Caco-2 (cell line): Measurements from ENCODE around the gene LSM14B. TPM values are rescaled to one million over a fixed set of nuclear protein-coding genes. Genes with fewer than 3 reads are reported as not detected.

ENCODE experiments used
- BruUV-seq: library from RNA; stranded (reverse); fragments of 400-500 nt; replicated peaks from 2 replicates; lab custom pipeline; 2021; lab: Mats Ljungman, UMichigan
- CTCF ChIA-PET: fragments of 300-600 bp; sonication (Branson Sonifier 250); formaldehyde crosslinking; loops from one replicate; lab custom pipeline; 2022; ENCODE audit warnings: antibody characterized with exemption; lab: Charles Lee
- POLR2A ChIA-PET: fragments of 300-600 bp; sonication (Branson Sonifier 250); formaldehyde crosslinking; loops from one replicate; lab custom pipeline; 2022; ENCODE audit warnings: antibody characterized with exemption; lab: Charles Lee
- DNase-seq, 2 experiments: peaks; one replicate each; pipeline versions ENCODE4 v3.0.0 to v3.0.0-alpha.2; 2020 to 2022
- H3K27me3 ChIP-seq: replicated peaks from 2 replicates; pipeline ENCODE4 v1.6.0; 2011; ENCODE audit warnings: low read length; ENCODE audit not compliant: control insufficient read depth, insufficient read depth
- H3K36me3 ChIP-seq: 2 replicates; pipeline ENCODE4 v1.5.1; 2011; ENCODE audit warnings: low read length; ENCODE audit not compliant: control insufficient read depth, insufficient read depth
- H3K4me1 ChIP-seq: fragments of 250-450 bp; sonication (Bioruptor Pico); 2 replicates; pipeline ENCODE4 v1.5.1; 2020; ENCODE audit warnings: mild to moderate bottlenecking
- H3K4me3 ChIP-seq: 2 replicates; pipeline ENCODE4 v1.5.1; 2011; ENCODE audit warnings: low read depth, mild to moderate bottlenecking, control low read depth, low read length
- H3K9me3 ChIP-seq: fragments of 250-450 bp; sonication (Bioruptor Pico); 2 replicates; pipeline ENCODE4 v1.5.1; 2020; ENCODE audit warnings: mild to moderate bottlenecking, moderate library complexity
- H3K27ac Mint-ChIP-seq: one replicate; pipeline ENCODE4 v1.8.0; 2022; ENCODE audit warnings: mixed read lengths; ENCODE audit not compliant: unreplicated experiment
- H3K27me3 Mint-ChIP-seq: one replicate; pipeline ENCODE4 v1.8.0; 2022; ENCODE audit warnings: mixed read lengths; ENCODE audit not compliant: insufficient read depth, unreplicated experiment
- H3K36me3 Mint-ChIP-seq: one replicate; pipeline ENCODE4 v1.8.0; 2022; ENCODE audit warnings: mild to moderate bottlenecking, mixed read lengths; ENCODE audit not compliant: insufficient read depth, unreplicated experiment
- H3K4me1 Mint-ChIP-seq: one replicate; pipeline ENCODE4 v1.8.0; 2022; ENCODE audit warnings: low read depth, mixed read lengths; ENCODE audit not compliant: unreplicated experiment
- H3K4me3 Mint-ChIP-seq: one replicate; pipeline ENCODE4 v1.8.0; 2022; ENCODE audit warnings: mild to moderate bottlenecking, moderate library complexity, mixed read lengths; ENCODE audit not compliant: unreplicated experiment
- H3K9me3 Mint-ChIP-seq: one replicate; pipeline ENCODE4 v1.8.0; 2022; ENCODE audit warnings: mixed read lengths; ENCODE audit not compliant: unreplicated experiment
- intact Hi-C: fragments of 100-400 bp; cut with micrococcal nuclease; formaldehyde crosslinking; loops from one replicate; pipeline ENCODE4 v1.10.0; 2022; ENCODE audit not compliant: unreplicated experiment
- total RNA-seq: library from RNA; stranded (reverse); gene quantifications from 2 replicates; pipeline ENCODE4 v1.2.3, GENCODE V29; 2022
- TF ChIP-seq, protein P1 (sequence below), 2 experiments: fragments of 200-600 bp in 1 of 2; IDR thresholded peaks; 1 replicate in 1 of 2; 2 replicates in 1 of 2; pipeline versions ENCODE4 v1.5.1 to v1.8.0; 2011 to 2022; ENCODE audit warnings: antibody characterized with exemption in 1 of 2, control low read depth in 1 of 2, inconsistent platforms in 1 of 2, low read depth in 1 of 2, low read length in 1 of 2, mild to moderate bottlenecking in 1 of 2, moderate library complexity in 1 of 2; ENCODE audit not compliant: insufficient read depth in 1 of 2, severe bottlenecking in 1 of 2, unreplicated experiment in 1 of 2

Gene LSM14B
- total RNA-seq, 1 experiment from 2014 or later = 154 TPM

- Histone ChIP-seq H3K4me3 (no peak overlapping the region), H3K4me1 (no peaks in the 10 kb centered on the region), H3K36me3 (peaks cover 20% of the 10 kb centered on the region), H3K27me3 (no peaks in the 10 kb centered on the region), H3K9me3 (no peaks in the 10 kb centered on the region)
- Mint-ChIP-seq H3K27ac (no peak overlapping the region), H3K4me1 (no peaks in the 10 kb centered on the region), H3K4me3 (no peak overlapping the region), H3K36me3 (peaks cover 80% of the 10 kb centered on the region), H3K27me3 (no peaks in the 10 kb centered on the region), H3K9me3 (no peaks in the 10 kb centered on the region)
- no TSS peak for BruUV-seq
- TF ChIP-seq, protein P1, sequence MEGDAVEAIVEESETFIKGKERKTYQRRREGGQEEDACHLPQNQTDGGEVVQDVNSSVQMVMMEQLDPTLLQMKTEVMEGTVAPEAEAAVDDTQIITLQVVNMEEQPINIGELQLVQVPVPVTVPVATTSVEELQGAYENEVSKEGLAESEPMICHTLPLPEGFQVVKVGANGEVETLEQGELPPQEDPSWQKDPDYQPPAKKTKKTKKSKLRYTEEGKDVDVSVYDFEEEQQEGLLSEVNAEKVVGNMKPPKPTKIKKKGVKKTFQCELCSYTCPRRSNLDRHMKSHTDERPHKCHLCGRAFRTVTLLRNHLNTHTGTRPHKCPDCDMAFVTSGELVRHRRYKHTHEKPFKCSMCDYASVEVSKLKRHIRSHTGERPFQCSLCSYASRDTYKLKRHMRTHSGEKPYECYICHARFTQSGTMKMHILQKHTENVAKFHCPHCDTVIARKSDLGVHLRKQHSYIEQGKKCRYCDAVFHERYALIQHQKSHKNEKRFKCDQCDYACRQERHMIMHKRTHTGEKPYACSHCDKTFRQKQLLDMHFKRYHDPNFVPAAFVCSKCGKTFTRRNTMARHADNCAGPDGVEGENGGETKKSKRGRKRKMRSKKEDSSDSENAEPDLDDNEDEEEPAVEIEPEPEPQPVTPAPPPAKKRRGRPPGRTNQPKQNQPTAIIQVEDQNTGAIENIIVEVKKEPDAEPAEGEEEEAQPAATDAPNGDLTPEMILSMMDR (IDR thresholded peaks at IDR 0.05; ENCODE audit: insufficient read depth in 1 of 2, low read depth in 1 of 2, low read length in 1 of 2, severe bottlenecking in 1 of 2, unreplicated experiment in 1 of 2) = no peak
- ChIA-PET CTCF (no interaction called here), POLR2A (no interaction called here)
- DNase-seq = no peak
- intact Hi-C loops = no loop called here
Measured at GRCh38 chr20:62170536-62170935, 48.3 kb downstream of the LSM14B start.

GRCh38 chr20:62171245-62171644, 49.0 kb downstream of the LSM14B start:
- Mint-ChIP-seq H3K27ac (no peak overlapping the region), H3K27me3 (no peaks in the 10 kb centered on the region), H3K4me1 (no peaks in the 10 kb centered on the region), H3K9me3 (no peaks in the 10 kb centered on the region), H3K36me3 (peaks cover 76% of the 10 kb centered on the region), H3K4me3 (no peak overlapping the region)
- no peak for DNase-seq
- Histone ChIP-seq H3K4me1 (no peaks in the 10 kb centered on the region), H3K27me3 (no peaks in the 10 kb centered on the region), H3K9me3 (no peaks in the 10 kb centered on the region), H3K36me3 (peaks cover 17% of the 10 kb centered on the region), H3K4me3 (no peak overlapping the region)
- no TSS peak for BruUV-seq
- CTCF ChIA-PET = no interaction called here
- POLR2A ChIA-PET = no interaction called here
- TF ChIP-seq, protein P1 (IDR thresholded peaks at IDR 0.05; ENCODE audit: insufficient read depth in 1 of 2, low read depth in 1 of 2, low read length in 1 of 2, severe bottlenecking in 1 of 2, unreplicated experiment in 1 of 2) = no peak
- intact Hi-C loops = no loop called here

DNA sequence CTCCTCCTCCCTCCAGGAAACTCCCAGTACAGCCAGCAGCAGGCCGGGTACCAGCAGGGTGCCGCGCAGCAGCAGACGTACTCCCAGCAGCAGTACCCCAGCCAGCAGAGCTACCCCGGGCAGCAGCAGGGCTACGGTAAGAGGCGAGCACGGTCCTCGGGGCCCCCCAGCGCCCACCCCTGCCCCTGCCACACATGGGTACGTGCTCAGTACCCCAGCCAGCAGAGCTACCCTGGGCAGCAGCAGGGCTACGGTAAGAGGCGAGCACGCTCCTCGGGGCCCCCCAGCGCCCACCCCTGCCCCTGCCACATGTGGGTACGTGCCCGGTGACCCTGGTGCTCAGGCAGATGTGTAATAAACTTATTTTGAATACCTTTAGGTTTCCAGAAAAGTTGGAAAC, 50.4 kb downstream of the LSM14B start:
- Mint-ChIP-seq H3K9me3 (no peaks in the 10 kb centered on the region), H3K4me3 (no peak overlapping the region), H3K36me3 (peaks cover 71% of the 10 kb centered on the region), H3K27ac (no peak overlapping the region), H3K4me1 (no peaks in the 10 kb centered on the region), H3K27me3 (no peaks in the 10 kb centered on the region)
- no peak for DNase-seq
- intact Hi-C loops = no loop called here
- no peaks in the 10 kb centered on the region for H3K27me3 ChIP-seq
- H3K36me3 ChIP-seq = peaks cover 13% of the 10 kb centered on the region; the same call in 1 of the 2 replicates
- ChIA-PET POLR2A (no interaction called here), CTCF (interaction anchor here (1.3 kb wide), 1 partner anchor 37 kb away, joined by 3 read pairs; no protein-coding TSS in a partner anchor)
- no TSS peak for BruUV-seq
- no peaks in the 10 kb centered on the region for H3K4me1 ChIP-seq
- TF ChIP-seq, protein P1 (IDR thresholded peaks at IDR 0.05; ENCODE audit: insufficient read depth in 1 of 2, low read depth in 1 of 2, low read length in 1 of 2, severe bottlenecking in 1 of 2, unreplicated experiment in 1 of 2) = no peak
- H3K4me3 ChIP-seq = no peak overlapping the region
- H3K9me3 ChIP-seq = no peaks in the 10 kb centered on the region
